ENCODE data around the gene MEGF10.

DNA sequence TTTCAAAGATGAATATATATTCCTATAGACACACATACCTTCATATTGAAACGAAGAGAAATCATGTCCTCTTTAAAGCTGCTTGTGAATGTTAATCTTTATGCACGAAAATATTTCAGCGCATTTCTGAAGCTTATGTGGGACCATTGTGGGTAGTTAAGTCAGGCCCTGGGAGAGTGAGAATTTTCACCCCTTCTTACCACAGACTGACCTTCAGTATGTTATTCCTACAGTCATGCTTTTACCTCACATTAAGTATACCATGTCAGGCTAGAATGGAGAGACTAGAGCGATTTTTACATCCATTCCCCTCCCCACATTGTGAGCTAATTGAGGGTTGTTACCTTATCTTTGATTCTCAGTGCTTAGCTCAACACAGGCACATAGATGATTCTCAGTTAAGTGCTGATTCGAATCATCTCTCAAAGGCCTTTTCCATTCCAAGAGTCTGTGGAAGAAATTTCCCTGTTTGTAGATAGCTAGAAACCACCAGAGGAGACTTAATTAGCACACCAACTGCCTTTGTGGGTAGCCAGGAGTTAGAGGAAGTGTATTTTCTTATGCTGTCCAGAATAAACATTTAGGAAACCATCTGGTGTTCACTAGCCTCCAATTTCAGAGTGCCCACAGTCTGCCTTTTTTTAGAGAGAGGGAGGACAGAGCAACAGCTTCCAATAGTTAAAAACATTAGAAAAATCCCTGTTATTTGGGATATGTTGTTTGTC, 110.5 kb downstream of the MEGF10 start:
- TF ChIP-seq ZNF8 (CRISPR knock-in tag; IDR thresholded peaks at IDR 0.05) = no peak
- TF ChIP-seq, protein P1, sequence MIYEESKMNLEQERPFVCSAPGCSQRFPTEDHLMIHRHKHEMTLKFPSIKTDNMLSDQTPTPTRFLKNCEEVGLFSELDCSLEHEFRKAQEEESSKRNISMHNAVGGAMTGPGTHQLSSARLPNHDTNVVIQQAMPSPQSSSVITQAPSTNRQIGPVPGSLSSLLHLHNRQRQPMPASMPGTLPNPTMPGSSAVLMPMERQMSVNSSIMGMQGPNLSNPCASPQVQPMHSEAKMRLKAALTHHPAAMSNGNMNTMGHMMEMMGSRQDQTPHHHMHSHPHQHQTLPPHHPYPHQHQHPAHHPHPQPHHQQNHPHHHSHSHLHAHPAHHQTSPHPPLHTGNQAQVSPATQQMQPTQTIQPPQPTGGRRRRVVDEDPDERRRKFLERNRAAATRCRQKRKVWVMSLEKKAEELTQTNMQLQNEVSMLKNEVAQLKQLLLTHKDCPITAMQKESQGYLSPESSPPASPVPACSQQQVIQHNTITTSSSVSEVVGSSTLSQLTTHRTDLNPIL (CRISPR knock-in tag; IDR thresholded peaks at IDR 0.05; ENCODE audit: low read depth) = no peak
- TF ChIP-seq ZFP3 (CRISPR knock-in tag; IDR thresholded peaks at IDR 0.05) = no peak

All from SK-N-SH treated with all-trans-retinoic acid at 6 μM for 48 hours (cell line).